Ureter (tissue), 1 donor: ENCODE results near the gene CNKSR1. TPM values are rescaled to one million over a fixed set of nuclear protein-coding genes. Genes with fewer than 3 reads are reported as not detected.

Experiments used
- DNase-seq: peaks from one replicate; pipeline ENCODE4 v3.0.0-alpha.2; 2020; ENCODE audit warnings: low spot score
- total RNA-seq: library from RNA; stranded (reverse); gene quantifications from one replicate; pipeline ENCODE4 v1.2.4, GENCODE V29; 2023
- donor health status: DM: yes; HTN: yes; CAD: no.

Gene CNKSR1
- total RNA-seq, 1 donor from 2014 or later = 40.6 TPM

DNA sequence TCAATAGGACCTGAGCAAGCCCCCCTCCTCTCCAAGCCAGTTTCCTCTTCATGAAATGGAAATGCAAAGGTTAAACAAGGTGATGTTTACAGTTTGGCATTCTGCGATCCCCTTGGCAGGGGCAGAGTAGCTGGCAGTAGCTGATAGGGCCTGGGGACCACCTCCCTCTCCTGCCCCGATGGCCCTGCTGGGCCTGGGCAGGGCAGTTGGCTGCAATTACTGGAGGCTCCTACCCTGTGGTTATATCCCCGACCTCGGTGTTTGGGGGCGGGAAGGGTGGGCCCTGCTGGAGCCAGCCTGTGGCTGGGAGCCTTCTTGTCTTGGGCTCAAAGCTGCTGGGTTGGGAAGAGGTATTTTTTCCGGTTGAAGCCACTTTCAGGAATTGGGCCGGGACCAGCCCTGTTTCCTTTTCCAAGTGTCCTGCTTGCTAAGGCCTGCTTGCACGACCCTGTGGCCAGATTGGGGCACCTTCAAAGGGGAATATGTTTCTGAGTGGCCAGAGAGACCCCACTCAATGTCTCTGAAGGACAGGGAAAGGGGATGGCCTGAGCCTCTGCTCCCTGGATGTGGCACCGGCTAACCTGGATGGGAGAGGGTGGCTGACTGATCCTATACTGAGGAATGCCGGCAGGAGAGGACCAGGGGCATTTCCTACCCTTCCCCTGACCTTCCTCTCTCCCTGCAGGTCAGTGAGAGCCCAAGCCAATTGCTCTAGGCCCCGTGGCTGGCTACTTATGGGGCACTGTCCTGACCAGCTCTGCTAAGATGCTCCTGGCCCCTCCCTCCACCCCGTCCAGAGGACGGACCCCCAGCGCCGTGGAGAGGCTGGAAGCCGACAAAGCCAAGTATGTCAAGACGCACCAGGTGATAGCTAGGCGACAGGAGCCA lies 16.5 kb upstream of the CNKSR1 start:
- no peak for DNase-seq

DNA sequence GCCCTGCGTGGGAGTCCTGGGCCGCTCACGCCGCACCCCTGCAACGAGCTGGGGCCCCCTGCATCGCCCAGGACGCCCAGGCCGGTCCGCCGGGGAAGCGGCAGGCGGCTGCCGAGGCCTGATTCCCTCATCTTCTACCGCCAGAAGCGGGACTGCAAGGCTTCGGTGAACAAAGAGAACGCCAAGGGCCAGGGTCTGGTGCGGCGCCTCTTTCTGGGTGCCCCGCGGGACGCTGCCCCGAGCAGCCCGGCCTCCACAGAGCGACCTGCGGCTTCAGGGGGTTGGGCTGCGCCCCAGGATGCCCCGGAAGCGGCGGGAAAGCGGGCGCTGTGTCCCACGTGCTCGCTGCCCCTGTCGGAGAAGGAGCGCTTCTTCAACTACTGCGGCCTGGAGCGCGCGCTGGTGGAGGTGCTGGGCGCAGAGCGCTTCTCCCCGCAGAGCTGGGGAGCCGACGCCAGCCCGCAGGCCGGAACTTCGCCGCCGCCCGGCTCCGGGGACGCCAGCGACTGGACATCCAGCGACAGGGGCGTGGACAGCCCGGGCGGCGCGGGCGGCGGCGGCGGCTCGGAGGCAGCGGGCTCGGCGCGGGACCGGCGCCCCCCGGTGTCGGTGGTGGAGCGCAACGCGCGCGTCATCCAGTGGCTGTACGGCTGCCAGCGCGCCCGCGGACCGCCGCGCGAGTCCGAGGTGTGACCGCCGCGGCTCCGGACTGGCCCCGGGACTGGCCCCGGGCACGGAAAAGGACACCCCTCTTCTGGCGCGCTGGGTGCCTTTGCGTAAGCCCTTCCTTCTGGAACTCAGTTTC lies 15.7 kb upstream of the CNKSR1 start:
- DNase-seq = no peak

- no peak for DNase-seq
These were observed 15.0 kb upstream of the CNKSR1 start for GRCh38 chr1:26162220-26162709.

DNA sequence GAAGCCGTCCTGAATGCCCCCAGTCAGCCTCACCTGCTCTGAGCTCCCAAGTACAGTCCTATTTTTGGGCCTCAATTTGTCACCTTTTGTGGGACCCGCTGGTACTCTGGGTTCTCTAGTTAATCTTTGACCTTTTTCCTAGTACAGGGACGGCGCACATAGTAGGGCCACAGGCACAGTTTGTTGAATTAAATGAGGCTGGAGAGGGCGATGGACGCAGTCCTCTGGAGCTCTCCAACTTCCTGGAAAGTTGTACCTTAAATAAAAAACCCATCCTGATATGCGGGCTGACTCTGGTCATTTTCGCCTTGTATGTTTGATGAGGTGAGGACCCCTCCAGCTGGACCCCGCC lies 13.6 kb upstream of the CNKSR1 start:
- DNase-seq = no peak

DNA sequence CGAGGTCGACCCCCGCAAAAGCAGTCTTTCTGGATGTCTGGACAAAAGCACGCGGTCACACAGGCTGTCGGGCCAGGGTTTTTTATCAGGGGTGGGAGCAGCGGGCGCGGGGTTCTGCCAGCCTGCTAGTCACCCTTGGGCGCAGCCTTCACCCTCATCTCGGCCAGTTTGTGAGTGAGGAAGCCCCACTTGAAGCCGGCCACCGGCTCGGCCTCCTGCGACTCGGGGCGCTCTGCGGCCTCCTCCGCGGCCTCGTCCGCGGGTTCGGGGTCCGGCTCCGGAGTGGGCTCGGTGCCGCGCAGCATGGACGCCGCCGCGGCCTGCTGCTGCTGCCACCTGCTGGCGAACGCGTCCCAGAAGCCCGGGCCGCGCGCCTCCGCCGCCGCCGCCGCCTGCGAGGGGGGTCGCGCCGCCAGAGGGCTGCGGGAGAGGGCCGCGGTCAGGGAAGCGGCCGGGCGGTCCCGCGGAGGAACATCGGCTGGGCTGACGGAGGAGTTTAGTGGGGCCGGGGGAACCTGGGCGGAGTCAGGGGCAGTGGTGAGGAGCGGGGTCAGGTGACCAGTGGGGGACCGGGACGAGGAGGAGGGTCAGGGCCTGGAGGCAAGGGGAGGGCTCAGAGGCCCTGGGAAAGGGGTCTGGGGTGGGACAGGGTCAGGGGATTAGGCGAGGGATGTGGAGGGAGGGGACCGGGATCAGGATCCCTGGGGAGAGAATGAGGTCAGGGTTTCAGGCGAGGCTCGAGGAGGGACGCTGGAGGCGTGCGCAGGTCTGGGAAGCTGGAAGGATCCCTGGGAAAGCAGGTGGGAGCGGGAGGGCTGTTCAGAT lies 13.0 kb upstream of the CNKSR1 start:
- DNase-seq = no peak

DNA sequence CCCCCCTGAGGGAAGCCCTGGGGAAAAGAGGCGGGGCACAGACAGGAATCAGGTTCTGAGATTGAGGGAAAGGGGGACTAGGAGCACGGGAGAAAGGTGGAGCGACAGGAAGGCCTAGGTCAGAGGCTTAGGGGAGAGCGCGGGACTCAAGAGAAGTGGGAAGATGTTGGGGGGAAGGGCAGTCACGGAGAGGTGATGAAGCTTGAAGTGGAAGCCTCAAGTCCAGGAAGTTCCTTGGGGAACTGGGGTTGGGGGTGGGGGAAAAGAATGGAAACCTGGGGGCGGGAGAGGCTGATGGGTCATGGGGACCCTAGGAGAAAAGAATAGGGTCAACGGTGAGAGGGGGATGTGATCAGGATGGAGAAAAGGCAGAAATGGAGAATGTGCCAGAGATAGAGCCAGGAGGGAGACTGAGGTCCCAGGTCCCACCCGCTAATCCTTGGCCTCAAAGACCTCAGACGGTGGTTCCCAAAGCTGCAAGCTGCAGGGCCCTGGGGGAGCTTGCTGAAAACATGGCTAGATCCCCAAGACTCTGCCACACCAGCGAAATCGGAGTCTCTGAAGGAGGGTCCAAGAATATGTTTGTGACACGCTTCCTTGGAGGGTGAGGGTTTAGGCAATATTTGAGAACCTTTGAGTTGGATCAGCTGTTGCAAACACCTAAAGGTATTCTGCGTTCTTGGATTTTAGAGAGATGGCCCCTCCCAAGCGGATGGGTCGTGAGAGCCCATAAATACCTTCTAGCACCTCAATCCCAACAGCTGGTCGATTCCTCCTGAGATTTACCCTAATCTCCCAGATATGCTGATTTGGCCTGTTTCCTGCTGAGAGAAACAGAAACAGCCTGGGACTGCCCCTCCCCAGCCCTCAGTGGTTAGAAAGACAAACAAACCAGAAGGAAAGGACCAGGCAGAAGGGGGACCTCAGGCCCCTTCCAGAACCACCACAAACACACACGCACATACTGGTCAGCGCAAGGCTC lies 12.1 kb upstream of the CNKSR1 start:
- no peak for DNase-seq

DNA sequence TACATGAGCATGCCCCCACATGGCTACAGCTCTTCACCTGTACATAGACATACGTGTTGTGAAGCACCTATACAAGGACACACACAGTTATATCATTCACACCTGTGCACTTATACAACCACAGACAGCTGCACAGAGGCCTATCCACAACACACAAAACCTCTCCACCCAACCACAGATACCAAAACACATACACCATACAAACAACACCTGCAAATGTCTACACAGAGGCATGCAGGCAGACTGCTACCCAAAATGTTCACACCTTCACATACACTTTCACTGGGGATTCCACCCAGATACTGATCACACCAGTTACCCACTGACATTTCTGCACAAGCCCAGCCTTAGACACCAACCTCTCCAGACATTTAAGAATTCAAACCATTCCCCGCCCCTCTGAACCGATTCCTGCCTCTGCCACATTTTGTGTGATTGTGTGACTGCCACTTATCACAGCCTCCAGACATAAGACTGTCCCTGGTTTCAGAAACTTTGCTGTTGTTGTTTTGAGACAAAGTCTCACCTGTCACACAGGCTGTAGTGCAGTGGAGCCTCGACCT lies 10.5 kb upstream of the CNKSR1 start:
- no peak for DNase-seq

DNA sequence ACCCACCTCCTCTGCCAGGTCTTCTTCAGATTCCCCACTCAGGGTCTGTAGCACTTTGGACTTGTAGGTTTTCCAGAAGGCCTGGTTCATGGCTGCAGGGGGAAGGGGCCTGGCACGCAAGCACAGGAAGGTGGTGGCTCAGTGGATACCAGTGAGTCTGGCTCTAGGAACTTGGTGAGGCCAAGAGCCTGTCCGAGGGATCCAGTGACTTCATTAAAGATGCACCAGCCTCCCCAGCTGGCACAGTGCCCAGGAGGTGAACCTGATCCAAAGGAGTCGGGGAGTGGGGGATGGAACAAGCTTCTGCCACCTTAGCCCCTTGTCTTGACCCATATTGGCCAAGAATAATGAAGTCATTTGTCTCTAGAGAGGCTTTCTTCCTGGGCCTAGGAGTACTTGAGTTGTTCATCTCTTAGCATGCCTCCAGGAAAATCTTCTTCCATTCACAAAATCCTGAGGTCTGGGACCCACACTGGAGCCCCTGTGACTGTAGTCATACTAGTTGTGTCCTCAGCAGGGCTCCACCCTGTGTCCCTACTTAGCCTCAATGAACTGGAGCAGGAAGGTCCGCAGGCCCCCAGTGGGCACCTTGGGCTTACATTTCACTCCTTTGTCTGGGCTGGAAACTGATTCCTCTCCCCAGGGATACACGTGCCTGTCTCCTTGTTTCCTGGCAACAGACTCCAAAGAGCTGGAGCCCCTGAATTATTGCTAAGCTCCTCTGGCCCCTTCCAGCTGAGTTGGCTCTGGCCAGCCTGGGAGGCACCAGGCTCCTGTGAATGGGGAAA lies 8.7 kb upstream of the CNKSR1 start, which contains the start of gene C1orf232:
Gene C1orf232, minus strand, starts transcription at position 554 of the 788 bp plus-strand sequence. Its CDS starts 464 bp downstream, at position 90.
- no peak for DNase-seq

DNA sequence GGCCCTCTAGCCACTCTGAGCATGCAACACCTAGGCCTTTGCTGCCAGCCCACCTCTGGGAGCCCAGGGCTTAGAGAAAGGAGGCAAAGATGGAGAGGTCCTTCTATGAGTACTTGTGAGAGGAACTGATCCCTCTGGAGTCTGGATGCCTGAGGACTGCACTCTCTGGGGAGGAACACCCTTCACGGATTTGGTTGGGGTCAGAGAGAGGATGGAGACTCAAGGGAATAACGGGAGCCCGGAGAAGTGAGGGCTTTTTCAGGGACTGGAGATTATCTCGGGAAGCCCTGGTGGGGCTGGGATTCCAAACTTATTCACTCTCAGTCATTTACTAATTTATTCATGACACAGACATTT lies 8.1 kb upstream of the CNKSR1 start:
- DNase-seq = no peak

- peak; percentile 92 for DNase-seq
These were observed 7.4 kb upstream of the CNKSR1 start, which contains the start of gene ZNF593 for GRCh38 chr1:26169669-26170471. ZNF593 (plus strand) TSS chr1:26169908; CDS start chr1:26169984, 76 bp downstream.

- DNase-seq = no peak
These were observed 6.8 kb upstream of the CNKSR1 start for GRCh38 chr1:26170472-26170821.

GRCh38 chr1:26171084-26172072 lies 5.9 kb upstream of the CNKSR1 start, which contains the start of gene ZNF593OS:
ZNF593OS (minus strand) TSS chr1:26171832; CDS start chr1:26171661, 171 bp downstream.
- DNase-seq = no peak

DNA sequence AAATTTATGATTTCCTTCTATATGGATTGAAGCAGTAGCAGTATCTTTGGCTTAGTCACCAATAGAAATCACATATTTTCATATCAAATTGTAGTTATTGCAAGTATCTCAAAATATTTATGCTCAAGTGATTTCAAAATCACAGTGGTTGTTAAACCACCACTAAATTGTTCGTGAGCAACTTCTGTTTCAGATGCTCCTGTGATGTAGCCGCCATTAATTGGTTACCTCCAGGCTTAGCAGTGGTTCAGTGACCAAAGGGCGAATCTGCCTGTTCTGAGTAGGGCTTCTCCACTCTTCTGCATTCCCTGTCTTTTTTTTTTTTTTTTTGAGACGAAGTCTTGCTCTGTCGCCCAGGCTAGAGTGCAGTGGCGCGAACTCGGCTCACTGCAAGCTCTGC lies 1.9 kb upstream of the CNKSR1 start:
- DNase-seq = no peak

DNA sequence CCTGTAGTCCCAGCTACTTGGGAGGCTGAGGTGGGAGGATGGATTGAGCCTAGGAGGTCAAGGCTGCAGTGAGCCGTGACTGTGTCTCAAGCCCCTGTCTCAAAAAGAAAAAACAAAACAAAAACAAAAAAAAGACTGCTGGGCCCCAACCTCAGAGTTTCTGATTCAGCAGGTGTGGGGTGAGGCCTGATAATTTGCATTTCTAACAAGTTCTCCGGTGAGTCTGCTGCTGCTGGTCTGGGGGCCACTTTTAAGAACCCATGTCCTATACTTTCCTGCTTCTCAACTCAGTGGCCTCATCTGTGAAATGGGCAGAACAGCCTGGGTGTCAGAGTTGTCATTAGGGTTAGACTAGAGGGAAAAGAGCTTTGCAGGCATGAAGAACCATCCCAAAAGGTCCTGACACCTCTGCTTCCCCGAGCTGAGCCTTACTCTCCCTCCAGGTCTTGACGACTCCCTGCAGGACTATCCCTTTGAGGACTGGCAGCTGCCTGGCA lies 2.8 kb downstream of the CNKSR1 start:
- DNase-seq = no peak

GRCh38 chr1:26181586-26182382 lies 4.5 kb downstream of the CNKSR1 start:
- no peak for DNase-seq

DNA sequence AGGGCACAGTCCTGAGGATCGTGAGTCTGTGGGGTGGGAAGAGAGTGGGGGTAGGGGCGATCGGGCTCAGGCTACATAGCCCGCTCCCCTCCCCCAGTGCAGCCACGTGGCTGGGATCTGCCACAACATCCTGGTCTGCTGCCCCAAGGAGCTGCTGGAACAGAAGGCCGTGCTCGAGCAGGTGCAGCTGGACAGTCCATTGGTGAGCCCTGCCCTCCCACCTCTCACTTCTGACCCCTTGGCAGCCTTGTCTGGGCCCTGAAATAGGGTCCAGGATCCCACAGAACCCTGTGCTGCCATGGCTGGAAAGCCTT lies 5.0 kb downstream of the CNKSR1 start:
- DNase-seq = no peak
